ENCODE results near the gene NAB2. TPM values are rescaled to one million over a fixed set of nuclear protein-coding genes. Genes with fewer than 3 reads are reported as not detected.

NAB2 gene
- total and polyA plus RNA-seq, 9 of the 15 experiments (the other 6 are each of a cell fraction or from before 2014, with no cell fraction given): 0.45 to 40.9 (median 20.4) TPM

- no peak for TF ChIP-seq AFF1 (IDR thresholded peaks at IDR 0.05; ENCODE audit: low read depth in 1 of 2, partially characterized antibody in 2 of 2)
Observed at GRCh38 chr12:57138526-57139272, 49.8 kb downstream of the NAB2 start (continued).

GRCh38 chr12:57139796-57140649, 51.1 kb downstream of the NAB2 start:
- ATAC-seq: peak; percentile 20; the same call in 1 of the 3 replicates
- WGBS (ENCODE audit: insufficient coverage, low coverage, missing lambda C conversion rate): 27% methylated on average over 6 of the region's 6 CpGs
- intact Hi-C loops (cut with micrococcal nuclease): no loop called here
- Histone ChIP-seq H3K27me3 (ENCODE audit: control insufficient read depth in 2 of 2, insufficient read depth in 2 of 2, low read length in 2 of 2) (peaks cover 0 to 4% of the 10 kb centered on the region in 2 experiments; a peak in 2 of 5 replicates), H3K27ac (ENCODE audit: extremely low read depth, low read depth, low read length) (no peak overlapping the region), H3K4me1 (replicated peaks in 1 of 2; ENCODE audit: control insufficient read depth in 2 of 2, insufficient read depth in 2 of 2, low read length in 2 of 2) (peaks cover 18 to 19% of the 10 kb centered on the region in 2 experiments; a peak in 4 of 5 replicates), H3K9me3 (replicated peaks; ENCODE audit: control insufficient read depth, insufficient read depth, low read depth, low read length) (no peaks in the 10 kb centered on the region), H3K4me2 (ENCODE audit: insufficient read depth, low read length) (no peak overlapping the region), H3K9ac (ENCODE audit: insufficient read depth in 1 of 2, low read depth in 2 of 2, low read length in 2 of 2) (no peak overlapping the region), H3K4me3 (no peak overlapping the region), H3K9me1 (ENCODE audit: control insufficient read depth, insufficient read depth, low read length) (no peaks in the 10 kb centered on the region), H4K20me1 (replicated peaks; ENCODE audit: control insufficient read depth, insufficient read depth, low read length) (no peaks in the 10 kb centered on the region), H3K36me3 (ENCODE audit: control insufficient read depth, insufficient read depth, low read length) (no peaks in the 10 kb centered on the region), H2AFZ (ENCODE audit: low read depth, low read length) (no peak overlapping the region), H3K79me2 (ENCODE audit: control insufficient read depth, insufficient read depth, low read length) (no peaks in the 10 kb centered on the region)
- DNase-seq (ENCODE audit: extremely low read depth in 1 of 4, low spot score in 3 of 4): no peak
- CTCF ChIA-PET (ENCODE audit: low intra/inter-chr PET ratio): no interaction called here
- POLR2A ChIA-PET: interaction anchor here (2.2 kb wide), 1 partner anchor 12 kb away, joined by 6 read pairs; the partner anchor contains the start of gene LRP1
- BruUV-seq (replicated peaks): no TSS peak
- in situ Hi-C loops (cut with MboI): no loop called here
- FAIRE-seq: no peak
- TF ChIP-seq ZNF699 (CRISPR knock-in tag; IDR thresholded peaks at IDR 0.05; ENCODE audit: insufficient replicate concordance): no peak
- TF ChIP-seq MAFK (IDR thresholded peaks at IDR 0.05; ENCODE audit: low read length): no peak
- no peak for TF ChIP-seq ESRRA (IDR thresholded peaks at IDR 0.05; ENCODE audit: borderline replicate concordance, low read depth)
- TF ChIP-seq SMAD2 (IDR thresholded peaks at IDR 0.05; ENCODE audit: low read depth, low read length): no peak
- TF ChIP-seq GABPA (tag; conservative IDR thresholded peaks at IDR 0.05; ENCODE audit: low read depth): peak; percentile 28; the same call in 1 of the 2 replicates
- no peak for TF ChIP-seq TOE1 (IDR thresholded peaks at IDR 0.05; ENCODE audit: borderline replicate concordance)
- no peak for TF ChIP-seq TOE1 (CRISPR knock-in tag; IDR thresholded peaks at IDR 0.05; ENCODE audit: borderline replicate concordance, low read depth)
- no peak for TF ChIP-seq DMBX1 (CRISPR knock-in tag; IDR thresholded peaks at IDR 0.05; ENCODE audit: borderline replicate concordance)
- TF ChIP-seq, protein P1, sequence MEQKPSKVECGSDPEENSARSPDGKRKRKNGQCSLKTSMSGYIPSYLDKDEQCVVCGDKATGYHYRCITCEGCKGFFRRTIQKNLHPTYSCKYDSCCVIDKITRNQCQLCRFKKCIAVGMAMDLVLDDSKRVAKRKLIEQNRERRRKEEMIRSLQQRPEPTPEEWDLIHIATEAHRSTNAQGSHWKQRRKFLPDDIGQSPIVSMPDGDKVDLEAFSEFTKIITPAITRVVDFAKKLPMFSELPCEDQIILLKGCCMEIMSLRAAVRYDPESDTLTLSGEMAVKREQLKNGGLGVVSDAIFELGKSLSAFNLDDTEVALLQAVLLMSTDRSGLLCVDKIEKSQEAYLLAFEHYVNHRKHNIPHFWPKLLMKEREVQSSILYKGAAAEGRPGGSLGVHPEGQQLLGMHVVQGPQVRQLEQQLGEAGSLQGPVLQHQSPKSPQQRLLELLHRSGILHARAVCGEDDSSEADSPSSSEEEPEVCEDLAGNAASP (IDR thresholded peaks at IDR 0.05): no peak

Data from K562 (cell line).